ENCODE results near the gene CITED1. TPM values are rescaled to one million over a fixed set of nuclear protein-coding genes. Genes with fewer than 3 reads are reported as not detected.

CITED1 gene
- total RNA-seq, 1 experiment from 2014 or later, result 1.1 TPM

- H3K23ac ChIP-seq (ENCODE audit: insufficient read length, low read depth, low read length), result no peak overlapping the region
- H3K27me3 ChIP-seq (ENCODE audit: insufficient read depth, low read length), result peaks cover 13% of the 10 kb centered on the region
- H3K79me2 ChIP-seq (ENCODE audit: insufficient read depth, low read length), result no peaks in the 10 kb centered on the region
- H4K5ac ChIP-seq (ENCODE audit: insufficient read length, low read depth, low read length), result no peak overlapping the region
- no peak overlapping the region for H3K14ac ChIP-seq (ENCODE audit: insufficient read depth, low read length)
- no peak overlapping the region for H3K27ac ChIP-seq (ENCODE audit: insufficient read length, low read depth, low read length)
- no peak overlapping the region for H2AFZ ChIP-seq (ENCODE audit: low read length)
- Mint-ChIP-seq H3K4me3 (no peak overlapping the region), H3K36me3 (ENCODE audit: insufficient read depth in 1 of 3, low read depth in 3 of 3) (peaks cover 0 to 6% (median 0%) of the 10 kb centered on the region in 3 experiments; a peak in 1 of 7 replicates), H3K27me3 (ENCODE audit: low read depth) (peaks cover 47% of the 10 kb centered on the region), H3K27ac (no peak overlapping the region), H3K9me3 (peaks cover 53 to 76% of the 10 kb centered on the region in 2 experiments), H3K4me1 (peaks cover 17 to 36% of the 10 kb centered on the region in 2 experiments)
- no peak overlapping the region for H3K4ac ChIP-seq (ENCODE audit: low read depth, low read length)
- no peak overlapping the region for H3K18ac ChIP-seq (ENCODE audit: insufficient read length, low read depth, low read length)
- no peaks in the 10 kb centered on the region for H3K79me1 ChIP-seq (ENCODE audit: insufficient read depth, low read depth, low read length, poor library complexity, severe bottlenecking)
- no CpG with 5 or more reads among the region's 14 CpGs for WGBS (ENCODE audit: extremely low coverage, insufficient read length, low lambda C conversion rate)
- H3K23me2 ChIP-seq (ENCODE audit: insufficient read length, low read depth, low read length, poor library complexity, severe bottlenecking), result peaks cover 15% of the 10 kb centered on the region
- no peak overlapping the region for H2BK5ac ChIP-seq (ENCODE audit: insufficient read length, low read length)
- H4K91ac ChIP-seq (ENCODE audit: insufficient read length, low read depth, low read length), result no peak overlapping the region
- DNase-seq, result no peak
- peaks cover 18% of the 10 kb centered on the region for H3K9me3 ChIP-seq (ENCODE audit: control insufficient read depth, low read depth, low read length)
- no peak overlapping the region for H3T11ph ChIP-seq (ENCODE audit: low read length)
- no peak overlapping the region for H2BK120ac ChIP-seq (ENCODE audit: low read depth, low read length, poor library complexity, severe bottlenecking)
- H3K9ac ChIP-seq (ENCODE audit: extremely low read depth, insufficient read length, low read length), result no peak overlapping the region
- no peak overlapping the region for H2BK15ac ChIP-seq (ENCODE audit: low read depth, low read length)
- no peak overlapping the region for H2BK20ac ChIP-seq (ENCODE audit: low read depth, low read length, poor library complexity, severe bottlenecking)
- no peak overlapping the region for H2AK5ac ChIP-seq (ENCODE audit: insufficient read length, low read length)
- no peak for TF ChIP-seq CTCF (conservative IDR thresholded peaks at IDR 0.05)
- H3K4me1 ChIP-seq (ENCODE audit: insufficient read depth, low read length), result no peaks in the 10 kb centered on the region; the same call in 1 of the 2 replicates
- H4K8ac ChIP-seq (replicated peaks; ENCODE audit: insufficient read length, low read depth, low read length), result no peak overlapping the region
- no peak overlapping the region for H2BK12ac ChIP-seq (ENCODE audit: insufficient read length, low read depth, low read length)
- peaks cover 2% of the 10 kb centered on the region for H4K20me1 ChIP-seq (ENCODE audit: control insufficient read depth, insufficient read depth, insufficient read length)
- no peak overlapping the region for H3K4me2 ChIP-seq (ENCODE audit: insufficient read depth, insufficient read length, low read length)
- no peak overlapping the region for H3K56ac ChIP-seq (ENCODE audit: insufficient read length, low read depth, low read length)
Observed at GRCh38 chrX:72312311-72312940, 6.7 kb upstream of the CITED1 start.
